ENCODE data around the gene SV2C.
"Not testable (repeated sequence)": the region's sequence is repeated elsewhere in the genome, so short reads cannot be mapped to it uniquely, and the experiment has no call there.

SV2C gene

GRCh38 chr5:76082772-76083554 is at the start of gene SV2C:
SV2C (plus strand) TSS chr5:76083383; CDS start chr5:76131751, 48,368 bp downstream.
- Histone ChIP-seq H3K9me3 (ENCODE audit: insufficient read depth, low read depth, low read length) (no peaks in the 10 kb centered on the region), H3K27me3 (ENCODE audit: insufficient read depth, low read length) (peaks cover 98% of the 10 kb centered on the region), H3K4me1 (ENCODE audit: insufficient read depth, low read length) (0 out of 2 replicates have a peak, but pooled peaks cover 4% of the 10 kb centered on the region), H3K4me3 (ENCODE audit: low read length) (peak within 1 kb of the TSS; percentile 83), H3K36me3 (ENCODE audit: insufficient read depth, low read depth, low read length) (no peaks in the 10 kb centered on the region), H3K9ac (ENCODE audit: low read depth, low read length) (peak within 1 kb of the TSS; percentile 20; the same call in 1 of the 2 replicates), H3K27ac (ENCODE audit: low read length) (no peak within 1 kb of the TSS)

DNA sequence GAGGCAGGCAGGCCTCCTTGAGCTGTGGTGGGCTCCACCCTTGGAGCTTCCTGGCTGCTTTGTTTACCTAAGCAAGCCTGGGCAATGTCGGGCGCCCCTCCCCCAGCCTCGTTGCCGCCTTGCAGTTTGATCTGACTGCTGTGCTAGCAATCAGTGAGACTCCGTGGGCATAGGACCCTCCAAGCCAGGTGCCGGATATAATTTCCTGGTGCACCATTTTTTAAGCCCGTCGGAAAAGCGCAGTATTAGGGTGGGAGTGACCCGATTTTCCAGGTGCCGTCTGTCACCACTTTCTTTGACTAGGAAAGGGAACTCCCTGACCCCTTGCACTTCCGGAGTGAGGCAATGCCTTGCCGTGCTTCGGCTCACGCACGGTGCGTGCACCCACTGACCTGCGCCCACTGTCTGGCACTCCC is 45.4 kb upstream of the SV2C start:
- H3K9ac ChIP-seq (ENCODE audit: low read depth, low read length) = peak overlapping the region; percentile 10; the same call in 1 of the 2 replicates
- H3K4me3 ChIP-seq (ENCODE audit: low read length) = peak overlapping the region; percentile 54; the same call in 1 of the 2 replicates
- not testable (repeated sequence) for H3K9me3 ChIP-seq (ENCODE audit: insufficient read depth, low read depth, low read length); H3K27ac ChIP-seq (ENCODE audit: low read length); H3K36me3 ChIP-seq (ENCODE audit: insufficient read depth, low read depth, low read length); H3K4me1 ChIP-seq (ENCODE audit: insufficient read depth, low read length); H3K27me3 ChIP-seq (ENCODE audit: insufficient read depth, low read length)

GRCh38 chr5:76038212-76038611 is 45.0 kb upstream of the SV2C start:
- peak overlapping the region; percentile 54; the same call in 1 of the 2 replicates for H3K4me3 ChIP-seq (ENCODE audit: low read length)
- no peaks in the 10 kb centered on the region for H3K9me3 ChIP-seq (ENCODE audit: insufficient read depth, low read depth, low read length)
- no peak overlapping the region for H3K27ac ChIP-seq (ENCODE audit: low read length)
- peak overlapping the region; percentile 10; the same call in 1 of the 2 replicates for H3K9ac ChIP-seq (ENCODE audit: low read depth, low read length)
- no peaks in the 10 kb centered on the region for H3K27me3 ChIP-seq (ENCODE audit: insufficient read depth, low read length)
- H3K36me3 ChIP-seq (ENCODE audit: insufficient read depth, low read depth, low read length) = no peaks in the 10 kb centered on the region
- no peaks in the 10 kb centered on the region for H3K4me1 ChIP-seq (ENCODE audit: insufficient read depth, low read length)

DNA sequence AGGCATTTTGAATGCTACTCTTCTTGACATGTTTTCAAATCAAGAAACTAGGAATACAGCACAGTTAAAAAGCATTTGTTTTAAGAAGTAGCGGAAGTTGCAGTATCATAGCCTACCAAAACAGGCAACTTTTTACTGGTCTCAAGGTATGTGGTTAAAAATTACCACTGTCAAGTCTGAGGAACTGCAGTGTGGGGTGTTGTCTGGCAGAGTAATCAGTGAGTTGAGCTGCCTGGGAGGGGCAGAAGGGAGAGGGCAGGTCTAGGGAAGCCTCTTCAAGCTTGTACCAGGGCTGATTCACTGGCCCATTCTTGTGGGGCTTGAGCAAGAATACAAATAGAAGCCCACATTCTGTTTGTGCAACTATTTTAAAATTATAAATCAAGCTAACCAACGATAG is 42.4 kb upstream of the SV2C start:
- Histone ChIP-seq H3K9me3 (ENCODE audit: insufficient read depth, low read depth, low read length) (no peaks in the 10 kb centered on the region), H3K36me3 (ENCODE audit: insufficient read depth, low read depth, low read length) (no peaks in the 10 kb centered on the region), H3K4me3 (ENCODE audit: low read length) (no peak overlapping the region), H3K27ac (ENCODE audit: low read length) (no peak overlapping the region), H3K27me3 (ENCODE audit: insufficient read depth, low read length) (no peaks in the 10 kb centered on the region), H3K9ac (ENCODE audit: low read depth, low read length) (no peak overlapping the region), H3K4me1 (ENCODE audit: insufficient read depth, low read length) (no peaks in the 10 kb centered on the region)

GRCh38 chr5:76041863-76042262 is 41.3 kb upstream of the SV2C start:
- Histone ChIP-seq H3K4me1 (ENCODE audit: insufficient read depth, low read length) (no peaks in the 10 kb centered on the region), H3K27ac (ENCODE audit: low read length) (no peak overlapping the region), H3K9me3 (ENCODE audit: insufficient read depth, low read depth, low read length) (no peaks in the 10 kb centered on the region), H3K9ac (ENCODE audit: low read depth, low read length) (no peak overlapping the region), H3K36me3 (ENCODE audit: insufficient read depth, low read depth, low read length) (no peaks in the 10 kb centered on the region), H3K27me3 (ENCODE audit: insufficient read depth, low read length) (no peaks in the 10 kb centered on the region), H3K4me3 (ENCODE audit: low read length) (no peak overlapping the region)

GRCh38 chr5:76046741-76047140 is 36.4 kb upstream of the SV2C start:
- H3K4me1 ChIP-seq (ENCODE audit: insufficient read depth, low read length) = no peaks in the 10 kb centered on the region
- no peaks in the 10 kb centered on the region for H3K36me3 ChIP-seq (ENCODE audit: insufficient read depth, low read depth, low read length)
- no peaks in the 10 kb centered on the region for H3K9me3 ChIP-seq (ENCODE audit: insufficient read depth, low read depth, low read length)
- no peaks in the 10 kb centered on the region for H3K27me3 ChIP-seq (ENCODE audit: insufficient read depth, low read length)
- no peak overlapping the region for H3K27ac ChIP-seq (ENCODE audit: low read length)
- H3K4me3 ChIP-seq (ENCODE audit: low read length) = no peak overlapping the region
- H3K9ac ChIP-seq (ENCODE audit: low read depth, low read length) = no peak overlapping the region

GRCh38 chr5:76050134-76050533 is 33.0 kb upstream of the SV2C start:
- Histone ChIP-seq H3K4me1 (ENCODE audit: insufficient read depth, low read length) (no peaks in the 10 kb centered on the region), H3K27ac (ENCODE audit: low read length) (no peak overlapping the region), H3K4me3 (ENCODE audit: low read length) (no peak overlapping the region), H3K9ac (ENCODE audit: low read depth, low read length) (no peak overlapping the region), H3K27me3 (ENCODE audit: insufficient read depth, low read length) (no peaks in the 10 kb centered on the region), H3K36me3 (ENCODE audit: insufficient read depth, low read depth, low read length) (no peaks in the 10 kb centered on the region), H3K9me3 (ENCODE audit: insufficient read depth, low read depth, low read length) (no peaks in the 10 kb centered on the region)

- Histone ChIP-seq H3K4me1 (ENCODE audit: insufficient read depth, low read length) (no peaks in the 10 kb centered on the region), H3K9me3 (ENCODE audit: insufficient read depth, low read depth, low read length) (no peaks in the 10 kb centered on the region), H3K27ac (ENCODE audit: low read length) (no peak overlapping the region), H3K27me3 (ENCODE audit: insufficient read depth, low read length) (no peaks in the 10 kb centered on the region), H3K9ac (ENCODE audit: low read depth, low read length) (no peak overlapping the region), H3K36me3 (ENCODE audit: insufficient read depth, low read depth, low read length) (no peaks in the 10 kb centered on the region), H3K4me3 (ENCODE audit: low read length) (no peak overlapping the region)
Measured at GRCh38 chr5:76062502-76063041, 20.6 kb upstream of the SV2C start.

- Histone ChIP-seq H3K4me3 (ENCODE audit: low read length) (no peak overlapping the region), H3K27me3 (ENCODE audit: insufficient read depth, low read length) (no peaks in the 10 kb centered on the region), H3K9me3 (ENCODE audit: insufficient read depth, low read depth, low read length) (no peaks in the 10 kb centered on the region), H3K9ac (ENCODE audit: low read depth, low read length) (no peak overlapping the region), H3K36me3 (ENCODE audit: insufficient read depth, low read depth, low read length) (no peaks in the 10 kb centered on the region), H3K4me1 (ENCODE audit: insufficient read depth, low read length) (no peaks in the 10 kb centered on the region), H3K27ac (ENCODE audit: low read length) (no peak overlapping the region)
Measured at GRCh38 chr5:76065258-76065657, 17.9 kb upstream of the SV2C start.

DNA sequence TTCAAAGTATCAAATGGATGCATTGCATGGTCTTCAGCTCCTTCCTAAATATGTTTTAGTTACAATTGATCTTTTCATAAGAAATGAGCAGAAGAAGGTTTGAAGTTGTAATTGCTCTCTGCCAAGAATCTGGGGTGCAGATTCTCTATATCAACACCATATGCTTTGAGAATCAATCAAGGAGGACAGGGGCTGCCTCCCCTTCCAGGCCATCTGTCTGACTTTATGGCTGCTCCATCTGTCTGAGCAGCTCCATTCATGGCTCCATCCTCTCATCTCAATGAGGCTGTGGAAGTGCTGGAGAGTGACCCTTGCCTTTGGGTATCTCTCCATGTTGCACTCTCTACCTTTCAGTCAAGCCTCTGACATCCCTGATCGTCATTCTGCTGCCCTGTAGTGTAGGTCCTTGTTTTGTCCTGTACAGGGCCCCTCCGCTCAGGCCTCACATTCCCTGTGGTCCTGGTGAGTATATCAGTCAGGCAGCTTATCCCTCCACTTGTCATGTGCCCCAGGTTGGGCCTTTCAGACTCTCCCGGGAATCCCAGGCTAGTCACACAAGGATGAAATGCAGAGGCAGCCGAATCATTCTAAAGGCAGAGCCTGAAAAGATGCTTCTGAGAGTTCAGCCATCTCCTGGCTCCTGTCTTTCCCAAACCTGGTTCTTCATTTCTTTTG is 14.0 kb upstream of the SV2C start:
- no peak overlapping the region for H3K27ac ChIP-seq (ENCODE audit: low read length)
- H3K36me3 ChIP-seq (ENCODE audit: insufficient read depth, low read depth, low read length) = no peaks in the 10 kb centered on the region
- H3K27me3 ChIP-seq (ENCODE audit: insufficient read depth, low read length) = no peaks in the 10 kb centered on the region; the same call in 1 of the 2 replicates
- no peak overlapping the region for H3K9ac ChIP-seq (ENCODE audit: low read depth, low read length)
- no peaks in the 10 kb centered on the region for H3K9me3 ChIP-seq (ENCODE audit: insufficient read depth, low read depth, low read length)
- no peaks in the 10 kb centered on the region for H3K4me1 ChIP-seq (ENCODE audit: insufficient read depth, low read length)
- H3K4me3 ChIP-seq (ENCODE audit: low read length) = no peak overlapping the region

GRCh38 chr5:76074487-76075065 is 8.6 kb upstream of the SV2C start:
- Histone ChIP-seq H3K27me3 (ENCODE audit: insufficient read depth, low read length) (peaks cover 41% of the 10 kb centered on the region), H3K36me3 (ENCODE audit: insufficient read depth, low read depth, low read length) (no peaks in the 10 kb centered on the region), H3K9ac (ENCODE audit: low read depth, low read length) (no peak overlapping the region), H3K4me1 (ENCODE audit: insufficient read depth, low read length) (no peaks in the 10 kb centered on the region), H3K27ac (ENCODE audit: low read length) (no peak overlapping the region), H3K9me3 (ENCODE audit: insufficient read depth, low read depth, low read length) (no peaks in the 10 kb centered on the region), H3K4me3 (ENCODE audit: low read length) (no peak overlapping the region)

Data from iPS-20b (cell line).